ENCODE data around the gene NEDD8.
A peak's percentile ranks its signal among the peaks of the same experiment; 100 is the strongest.

Gene NEDD8

GRCh38 chr14:24177041-24177825 lies 54.9 kb downstream of the NEDD8 start:
- no peak for DNase-seq

GRCh38 chr14:24176599-24176998 lies 55.6 kb downstream of the NEDD8 start:
- no peak for DNase-seq

- DNase-seq: no peak
Observed at GRCh38 chr14:24172871-24173281, 59.3 kb downstream of the NEDD8 start.

- DNase-seq: no peak
Observed at GRCh38 chr14:24172261-24172860, 59.8 kb downstream of the NEDD8 start.

GRCh38 chr14:24171422-24172260 lies 60.5 kb downstream of the NEDD8 start, which contains the start of gene REC8:
Gene REC8, plus strand, starts transcription at chr14:24172080. Its CDS starts 473 bp downstream, at chr14:24172553.
- peak in 2 of 3 donors; percentile 20 to 36 for DNase-seq

GRCh38 chr14:24167469-24168114 lies 64.6 kb downstream of the NEDD8 start:
- peak; percentile 59 to 74 (median 72) for DNase-seq
